Retinal pigment epithelial cell (primary cell): ENCODE data around the gene SIRT7.

ENCODE experiments used
- DNase-seq: peaks from one replicate; pipeline ENCODE4 v3.0.0-alpha.2; 2010; ENCODE audit warnings: low read depth
- H3K4me3 ChIP-seq: 2 replicates; pipeline ENCODE4 v1.5.1; 2011; ENCODE audit warnings: mild to moderate bottlenecking, low read length, control low read depth, moderate library complexity
- CTCF ChIP-seq: conservative IDR thresholded peaks from 2 replicates; pipeline ENCODE4 v1.5.1; 2011; ENCODE audit warnings: low read depth, low read length, control low read depth, inconsistent platforms

The SIRT7 gene

GRCh38 chr17:81917565-81918332 lies at the start of gene SIRT7:
TSS of gene SIRT7 (minus strand) at chr17:81918176. CDS start at chr17:81918131, 45 bp downstream.
- TF ChIP-seq CTCF: no peak
- H3K4me3 ChIP-seq: peak within 1 kb of the TSS; percentile 76
- DNase-seq: no peak

- DNase-seq: no peak
- H3K4me3 ChIP-seq: no peak overlapping the region
- TF ChIP-seq CTCF: no peak
Measured at GRCh38 chr17:81967244-81967532, 49.2 kb upstream of the SIRT7 start.

- no peak for DNase-seq
- no peak for TF ChIP-seq CTCF
- H3K4me3 ChIP-seq: no peak overlapping the region
Measured at GRCh38 chr17:81966343-81967243, 48.6 kb upstream of the SIRT7 start.

GRCh38 chr17:81964081-81964849 lies 46.3 kb upstream of the SIRT7 start:
- TF ChIP-seq CTCF: no peak
- H3K4me3 ChIP-seq: no peak overlapping the region
- DNase-seq: no peak

- DNase-seq: no peak
- H3K4me3 ChIP-seq: no peak overlapping the region
- no peak for TF ChIP-seq CTCF
Measured at GRCh38 chr17:81962499-81963441, 44.8 kb upstream of the SIRT7 start.
